NCI-H1417 (cell line): ENCODE data around the gene FAF1.

ENCODE experiments used
- DNase-seq, 3 experiments: peaks; one replicate each; lab custom pipeline; 2025; lab: John Stamatoyannopoulos, UW

Gene FAF1

DNA sequence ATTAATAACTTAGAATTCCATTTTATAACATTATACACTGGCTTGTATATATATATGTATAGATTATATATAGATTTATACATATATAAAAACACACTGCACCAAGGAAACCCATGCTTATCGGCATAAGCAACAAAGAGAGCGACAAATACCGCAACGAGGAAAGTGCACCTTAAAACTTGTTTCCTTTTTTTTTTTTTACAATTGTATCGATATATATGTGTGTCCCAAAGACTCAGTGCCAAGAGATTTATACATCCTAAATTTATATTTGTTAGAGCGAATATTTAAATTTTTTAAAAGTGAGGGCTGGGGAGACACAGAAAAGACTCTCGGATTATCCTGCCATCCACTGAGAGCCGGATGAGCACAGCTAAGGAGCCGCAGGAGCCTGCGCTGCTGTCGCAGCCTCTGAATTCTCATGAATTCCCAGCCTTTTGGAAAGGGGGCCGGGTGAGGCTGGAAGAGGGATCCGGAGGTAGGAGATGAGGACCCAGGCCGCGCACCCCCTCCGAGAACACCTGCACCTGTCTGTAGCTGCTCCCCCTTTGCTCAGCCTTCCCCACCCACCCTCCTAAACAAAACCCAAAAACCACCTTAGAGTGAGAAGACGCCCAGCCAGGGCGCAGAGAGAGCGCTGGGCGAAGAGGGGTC, 542.0 kb downstream of the FAF1 start:
- no peak for DNase-seq

DNA sequence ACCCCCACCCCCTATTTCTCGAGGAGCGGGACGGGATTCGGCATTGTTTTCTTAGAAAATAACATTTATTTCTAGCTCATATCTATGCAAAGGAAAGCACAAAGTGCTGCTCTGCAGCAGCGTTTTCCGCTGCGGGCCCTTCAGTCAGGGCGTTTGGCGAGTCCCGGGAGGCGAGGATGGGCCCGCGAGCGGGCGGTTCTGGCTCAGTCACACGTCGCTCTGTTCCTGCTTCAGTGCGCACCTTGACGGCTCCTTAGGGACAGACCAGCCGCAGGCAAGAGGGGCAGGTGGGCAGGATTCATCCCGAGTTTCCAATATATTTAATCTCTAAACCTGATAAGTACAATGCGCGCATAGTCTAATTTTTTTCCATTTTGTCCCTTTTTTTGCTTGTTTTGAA, 542.6 kb downstream of the FAF1 start:
- no peak for DNase-seq

DNA sequence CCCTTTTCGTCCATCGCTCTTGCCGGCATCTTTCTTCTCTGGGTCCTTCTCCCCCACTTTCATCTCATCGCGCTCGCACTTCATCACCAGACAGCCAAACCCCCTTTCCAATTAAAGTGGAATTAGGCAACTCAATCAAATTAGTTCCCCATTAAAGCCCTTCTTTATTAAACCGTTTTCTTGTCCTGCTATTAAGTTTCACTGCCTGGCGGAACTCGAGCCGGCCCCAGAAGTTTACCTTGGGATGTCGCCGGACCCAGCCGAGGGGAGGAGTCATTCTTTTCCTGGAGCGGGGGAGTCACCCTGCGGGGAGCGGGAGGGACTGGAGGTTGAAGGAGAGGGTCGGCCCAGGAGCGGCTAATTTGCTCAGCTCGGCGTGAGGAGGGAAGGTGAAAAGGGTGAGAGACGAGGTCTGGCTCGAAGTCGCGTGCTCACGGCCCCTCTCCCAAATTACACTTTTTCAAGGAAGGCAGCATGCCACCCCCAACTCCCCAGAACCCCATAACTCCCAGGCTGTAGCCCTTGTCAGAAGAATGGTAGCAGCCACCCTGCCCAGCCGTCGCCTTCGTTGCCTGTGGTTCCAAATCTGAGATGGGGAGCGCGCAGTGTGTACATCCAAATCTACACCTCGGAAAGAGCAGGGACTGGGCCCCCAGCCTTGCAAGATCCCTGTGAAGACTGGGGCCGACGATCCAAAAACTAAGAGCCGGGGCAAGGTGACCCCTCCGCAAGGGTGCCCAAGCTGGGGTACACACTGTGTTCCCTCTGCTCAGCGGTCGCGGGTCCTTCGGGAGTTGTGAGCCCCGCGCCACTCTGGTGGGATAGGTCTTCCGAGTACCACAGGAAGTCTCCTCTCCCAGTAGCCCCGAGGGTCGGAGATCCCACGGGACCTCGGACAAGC, 543.3 kb downstream of the FAF1 start:
- DNase-seq: no peak

DNA sequence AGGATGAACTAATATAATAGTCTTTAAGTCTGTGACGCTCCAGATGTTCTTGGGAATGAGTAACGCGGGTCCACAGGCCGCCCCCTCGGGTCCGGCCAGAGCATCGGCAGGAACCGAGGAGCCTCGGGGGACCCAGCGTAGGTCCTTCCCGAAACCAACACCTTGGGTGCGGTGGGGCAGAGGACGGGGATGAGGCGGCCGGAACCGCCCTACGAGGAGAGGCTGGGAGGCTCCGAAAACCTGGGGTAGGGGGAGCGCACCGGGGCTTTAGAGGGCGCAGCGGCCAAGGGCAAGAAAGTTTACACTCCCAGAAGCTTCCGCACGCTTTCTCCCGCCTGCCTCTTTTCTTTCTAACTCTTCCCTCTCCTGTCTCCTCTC, 543.9 kb downstream of the FAF1 start:
- no peak for DNase-seq

DNA sequence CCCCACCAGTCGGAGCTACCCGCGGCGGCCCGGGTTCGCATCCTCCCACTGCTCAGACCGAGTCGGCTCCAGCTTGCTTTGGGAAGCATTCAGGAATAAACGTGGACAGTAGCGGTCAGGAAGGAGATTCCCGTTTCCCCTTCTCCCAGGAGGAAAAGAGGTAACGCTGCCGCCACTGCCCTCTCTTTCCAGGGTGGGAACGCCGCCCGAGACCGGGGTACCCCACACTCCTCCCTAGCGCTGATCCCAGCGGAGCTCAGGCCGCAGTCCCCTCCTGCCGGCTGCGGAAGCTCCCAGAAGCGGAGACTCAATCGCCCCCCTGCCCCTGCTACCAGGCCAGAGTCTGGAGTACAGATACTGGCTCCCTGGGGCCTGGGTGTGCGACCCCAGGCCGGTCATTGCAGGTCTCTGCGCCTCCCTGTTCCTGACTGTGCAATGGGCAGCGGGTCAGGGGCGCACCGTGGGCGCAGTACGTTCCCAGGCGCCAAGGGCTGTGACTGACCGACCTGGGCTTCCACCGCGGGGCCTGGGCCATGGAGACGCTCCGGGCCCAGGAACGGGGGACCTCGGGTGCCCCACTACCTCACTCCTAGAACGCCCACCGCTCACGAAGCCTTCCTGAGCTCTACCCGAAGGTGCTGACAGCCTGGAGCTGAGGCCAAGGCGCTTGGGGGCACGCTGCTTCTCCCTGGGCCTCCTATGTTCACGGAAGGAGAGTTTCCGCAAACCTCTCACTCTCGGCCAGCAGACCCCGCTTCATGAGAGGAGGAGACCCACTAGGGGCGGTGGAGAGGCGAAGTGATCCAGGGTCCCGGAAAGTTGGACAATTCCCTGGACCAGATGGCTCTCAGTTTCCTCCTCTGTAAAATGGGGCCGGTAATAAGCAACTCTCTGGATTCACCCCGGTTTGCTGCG, 544.6 kb downstream of the FAF1 start:
- DNase-seq: no peak

DNA sequence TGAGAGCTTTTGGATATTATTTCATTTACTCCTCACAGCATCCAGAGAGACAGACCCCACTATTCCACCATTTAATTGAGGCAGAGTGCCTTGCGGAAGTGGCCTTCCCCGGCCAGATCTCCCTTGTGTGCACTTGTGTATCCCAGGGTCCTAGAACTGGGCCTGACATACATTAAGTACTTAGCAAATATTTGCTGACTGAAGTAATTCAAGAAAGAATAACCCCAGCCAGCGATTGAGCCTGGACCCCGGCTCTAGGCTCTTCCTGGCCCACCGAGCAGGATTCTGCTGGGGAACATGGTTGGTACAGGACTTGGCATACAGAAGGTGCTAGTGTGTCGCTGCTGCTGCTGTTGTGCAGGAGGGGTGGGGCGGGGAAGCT, 545.2 kb downstream of the FAF1 start:
- DNase-seq: no peak

DNA sequence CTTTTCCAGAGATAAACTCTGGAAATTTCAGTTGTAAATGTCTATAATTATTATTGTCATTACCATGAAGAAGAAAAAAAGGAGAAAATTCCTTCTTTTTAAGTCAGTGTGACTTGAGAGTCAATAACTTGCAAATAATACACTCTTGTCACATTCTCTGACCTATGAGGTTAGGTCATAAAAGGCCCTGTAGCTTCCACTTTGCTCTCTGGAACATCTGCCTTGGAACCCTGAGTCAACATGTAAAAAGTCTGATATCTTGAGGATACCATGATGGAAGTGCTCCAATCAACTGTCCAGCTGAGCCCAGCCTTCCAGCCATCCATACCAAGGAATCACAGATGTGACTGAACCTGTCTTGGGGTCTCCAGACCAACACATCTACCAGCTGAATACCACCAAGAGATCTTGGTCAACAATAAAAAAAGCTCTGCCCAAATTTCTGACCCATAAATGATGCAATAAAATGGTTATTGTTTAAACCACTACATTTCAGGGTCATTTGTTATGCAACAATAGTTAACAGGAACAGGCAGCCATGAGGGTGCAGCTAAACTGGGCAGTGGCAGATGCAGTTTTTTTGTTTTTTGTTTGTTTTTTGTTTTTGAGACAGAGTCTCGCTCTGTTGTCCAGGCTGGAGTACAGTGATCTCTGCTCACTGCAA, 547.1 kb downstream of the FAF1 start:
- no peak for DNase-seq

DNA sequence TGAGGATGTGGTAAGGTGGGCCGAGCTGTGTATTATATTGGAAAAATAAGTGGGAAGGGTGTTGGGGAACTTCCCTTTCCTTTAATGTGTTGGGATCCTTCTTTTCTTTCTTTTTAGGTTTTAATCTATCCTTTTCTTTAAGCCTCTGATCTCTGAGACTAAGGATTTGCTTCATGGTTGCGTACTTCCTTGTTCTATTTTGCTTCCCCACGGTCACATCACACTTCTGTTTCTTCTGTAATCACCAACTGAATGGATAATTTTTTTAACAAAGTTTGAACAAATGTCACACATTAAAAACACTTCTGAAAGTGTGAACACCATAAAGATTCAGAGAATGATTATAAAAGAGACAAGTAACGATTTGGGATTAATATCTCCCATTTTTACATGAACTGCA, 554.3 kb downstream of the FAF1 start:
- no peak for DNase-seq

DNA sequence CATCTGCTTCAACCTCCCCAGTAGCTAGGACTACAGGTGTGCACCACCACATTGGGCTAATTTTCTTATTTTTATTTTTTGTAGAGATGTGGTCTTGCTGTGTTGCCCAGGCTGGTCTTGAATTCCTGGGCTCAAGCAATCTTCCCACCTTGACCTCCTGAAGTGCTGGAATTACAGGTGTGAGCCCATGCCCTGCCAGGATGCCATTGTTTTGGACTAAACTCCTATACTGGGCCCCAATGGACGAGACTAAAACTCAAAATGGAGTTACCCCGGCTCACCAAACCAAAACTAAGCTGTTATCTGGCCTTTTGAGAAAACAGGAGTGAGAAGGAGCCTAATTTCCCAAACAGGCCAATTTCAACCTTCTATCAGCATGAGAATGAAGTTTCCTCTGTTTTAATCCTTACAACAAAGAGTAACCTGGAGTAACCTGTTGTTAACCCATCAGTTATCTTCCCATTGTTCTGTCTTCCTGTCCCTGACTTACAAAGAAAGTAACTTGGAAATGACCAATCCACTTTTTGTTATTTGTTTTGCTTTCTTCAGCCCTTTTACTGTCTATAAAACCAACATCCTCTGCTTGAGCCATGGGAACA, 566.4 kb downstream of the FAF1 start:
- DNase-seq: no peak
